Epithelial cell of esophagus (primary cell): ENCODE measurements around the gene PHPT1.
"Not testable (repeated sequence)": the region's sequence is repeated elsewhere in the genome, so short reads cannot be mapped to it uniquely, and the experiment has no call there.

Source experiments
- DNase-seq: peaks from one replicate; pipeline ENCODE4 v3.0.0; 2010; ENCODE audit warnings: low read depth
- H3K4me3 ChIP-seq: 2 replicates; pipeline ENCODE4 v1.5.1; 2011; ENCODE audit warnings: mild to moderate bottlenecking, low read length, control low read depth
- TF ChIP-seq, protein P1 (sequence below): IDR thresholded peaks from 2 replicates; pipeline ENCODE4 v1.5.1; 2011; ENCODE audit warnings: low read depth, mild to moderate bottlenecking, low read length, control low read depth, inconsistent platforms; ENCODE audit not compliant: insufficient read depth; ENCODE audit errors: missing control alignments

The PHPT1 gene

DNA sequence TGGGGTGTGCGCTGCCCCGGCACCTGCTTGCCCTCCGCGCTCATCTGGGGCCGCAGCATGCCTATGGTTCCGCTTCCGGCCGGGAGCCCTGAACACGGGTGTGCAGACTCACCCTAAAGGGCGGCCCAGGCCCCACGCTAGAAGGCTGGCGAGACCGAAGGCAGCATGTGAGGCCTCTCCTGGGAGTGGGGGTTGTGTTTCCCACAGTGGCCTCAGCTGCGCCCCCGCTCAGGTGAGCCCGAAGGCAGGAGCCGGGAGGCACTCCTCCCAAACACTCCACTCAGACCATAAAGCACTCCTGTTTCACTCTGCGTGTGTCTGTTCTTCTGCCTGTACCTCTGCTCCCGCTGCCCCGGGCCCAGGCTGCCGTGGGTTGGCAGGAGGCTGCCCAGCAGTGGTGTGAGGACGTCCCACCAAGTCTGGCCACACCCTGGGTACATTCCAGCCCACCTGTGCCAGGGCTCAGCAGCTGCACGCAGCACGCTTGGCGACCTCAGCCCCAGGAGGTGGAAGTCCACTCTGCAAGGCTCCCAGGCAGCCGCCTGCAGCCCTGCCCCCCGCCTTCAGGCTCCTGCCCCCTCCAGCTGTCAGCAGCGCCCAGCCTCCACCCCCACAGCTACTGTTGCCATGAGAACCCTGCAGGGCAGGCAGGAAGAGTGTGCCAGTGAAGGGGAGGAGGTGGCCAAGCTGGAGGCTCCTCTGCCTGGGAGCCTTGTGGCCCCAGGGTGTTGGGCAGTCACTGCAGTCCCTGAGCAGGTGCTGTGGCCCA lies 8.1 kb upstream of the PHPT1 start:
- TF ChIP-seq, protein P1, sequence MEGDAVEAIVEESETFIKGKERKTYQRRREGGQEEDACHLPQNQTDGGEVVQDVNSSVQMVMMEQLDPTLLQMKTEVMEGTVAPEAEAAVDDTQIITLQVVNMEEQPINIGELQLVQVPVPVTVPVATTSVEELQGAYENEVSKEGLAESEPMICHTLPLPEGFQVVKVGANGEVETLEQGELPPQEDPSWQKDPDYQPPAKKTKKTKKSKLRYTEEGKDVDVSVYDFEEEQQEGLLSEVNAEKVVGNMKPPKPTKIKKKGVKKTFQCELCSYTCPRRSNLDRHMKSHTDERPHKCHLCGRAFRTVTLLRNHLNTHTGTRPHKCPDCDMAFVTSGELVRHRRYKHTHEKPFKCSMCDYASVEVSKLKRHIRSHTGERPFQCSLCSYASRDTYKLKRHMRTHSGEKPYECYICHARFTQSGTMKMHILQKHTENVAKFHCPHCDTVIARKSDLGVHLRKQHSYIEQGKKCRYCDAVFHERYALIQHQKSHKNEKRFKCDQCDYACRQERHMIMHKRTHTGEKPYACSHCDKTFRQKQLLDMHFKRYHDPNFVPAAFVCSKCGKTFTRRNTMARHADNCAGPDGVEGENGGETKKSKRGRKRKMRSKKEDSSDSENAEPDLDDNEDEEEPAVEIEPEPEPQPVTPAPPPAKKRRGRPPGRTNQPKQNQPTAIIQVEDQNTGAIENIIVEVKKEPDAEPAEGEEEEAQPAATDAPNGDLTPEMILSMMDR: no peak
- no peak overlapping the region for H3K4me3 ChIP-seq
- DNase-seq: peak; percentile 34

DNA sequence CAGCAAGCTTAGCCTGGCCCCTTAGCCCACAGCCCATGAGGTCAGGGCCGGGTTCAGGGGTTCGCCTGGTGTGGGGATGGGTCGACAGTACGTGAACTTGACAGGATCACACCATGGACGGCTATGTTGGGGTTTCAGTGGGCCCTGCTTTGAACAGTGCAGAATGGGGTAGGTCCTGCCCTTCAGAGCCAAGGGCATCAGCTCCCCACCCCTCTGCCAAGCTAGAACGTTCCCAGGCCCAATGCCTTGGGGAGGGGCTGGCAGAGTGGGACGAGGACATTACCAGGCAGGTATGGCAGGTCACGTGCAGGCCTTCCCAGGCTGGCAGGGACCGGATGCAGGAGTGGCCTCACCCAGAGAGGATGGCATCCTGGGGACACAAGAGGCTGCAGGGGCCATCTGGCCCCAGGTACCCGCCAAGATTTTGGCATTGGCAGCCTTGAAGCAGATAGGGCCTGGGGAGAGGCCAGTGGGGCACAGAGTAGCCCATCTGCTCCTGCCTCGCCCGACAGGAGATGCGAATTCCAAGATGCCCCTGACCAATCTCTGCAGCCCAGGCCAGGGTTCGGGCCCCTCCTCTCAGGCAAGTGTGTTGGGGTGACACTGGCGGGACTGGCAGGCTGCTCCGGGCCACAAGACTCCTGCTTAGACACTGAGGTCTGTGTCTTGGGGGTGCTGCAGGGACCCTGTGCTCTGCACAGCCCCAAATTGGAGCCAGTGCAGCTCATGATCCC lies 7.4 kb upstream of the PHPT1 start:
- not testable (repeated sequence) for DNase-seq, H3K4me3 ChIP-seq

DNA sequence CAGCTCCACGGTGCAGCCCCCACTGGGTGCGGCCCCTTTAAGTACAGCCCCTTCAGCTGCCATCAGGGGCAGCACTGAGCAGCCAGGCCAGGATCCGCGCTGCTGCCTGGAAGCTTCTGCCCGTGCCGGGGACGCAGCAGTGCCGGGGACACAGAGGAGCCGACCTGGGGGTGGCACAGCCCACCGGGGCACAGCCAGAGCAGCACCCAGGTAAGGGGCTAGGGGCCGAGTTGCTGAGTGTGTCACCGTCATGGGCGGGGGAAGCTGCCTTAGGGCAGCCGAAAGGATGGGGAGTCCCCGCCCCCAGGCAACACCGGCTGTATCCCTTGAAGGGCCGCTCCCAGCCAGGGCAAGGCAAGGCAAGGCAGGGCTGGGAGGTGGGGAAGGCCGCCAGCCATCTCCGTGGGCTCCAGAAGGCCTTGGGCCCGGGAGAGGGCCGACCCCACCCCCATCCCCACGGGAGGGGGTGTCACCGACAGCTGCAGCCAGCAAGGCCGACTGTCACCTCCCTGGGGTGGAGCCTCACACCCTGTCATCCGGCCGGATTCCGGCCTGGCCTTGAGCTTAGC lies 6.7 kb upstream of the PHPT1 start, which contains the start of gene AJM1:
Gene AJM1 (plus strand): TSS at position 99 of the 569 bp plus-strand sequence. CDS start 1,937 bp downstream, outside the sequence.
- H3K4me3 ChIP-seq: peak within 1 kb of the TSS; percentile 10
- DNase-seq: peak; percentile 79
- TF ChIP-seq, protein P1: peak; percentile 71

DNA sequence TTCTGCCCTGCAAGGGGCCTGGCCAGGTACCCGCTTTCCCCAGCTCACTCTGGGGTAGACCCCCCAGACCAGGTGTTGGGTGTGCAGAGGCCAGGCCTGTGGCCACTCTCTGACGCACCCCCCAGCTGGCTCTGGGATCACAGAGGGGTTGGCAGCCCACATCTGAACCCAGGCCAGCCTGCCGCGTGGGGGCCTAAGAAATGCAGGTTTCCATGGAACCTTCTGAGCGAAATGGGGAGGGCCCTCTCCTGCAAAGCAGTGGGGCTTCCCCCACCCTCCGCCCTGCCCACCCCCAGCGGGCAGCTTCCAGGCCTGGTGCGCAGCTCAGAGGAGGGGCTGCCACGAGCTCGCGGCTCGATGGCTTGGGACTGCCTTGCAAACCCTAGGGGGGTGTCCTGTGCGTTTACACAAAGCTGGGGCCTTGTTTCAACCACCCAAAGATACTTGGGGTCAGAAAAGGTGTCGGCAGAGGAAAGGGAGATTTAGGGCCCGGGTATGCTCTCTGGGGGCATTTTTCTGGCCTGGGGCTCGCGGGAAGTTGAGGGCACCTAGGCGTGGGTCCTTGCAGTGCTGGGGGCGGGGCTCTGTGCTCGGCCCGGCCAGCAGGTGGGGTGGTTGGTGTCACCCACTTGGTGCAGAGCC lies 5.9 kb upstream of the PHPT1 start:
- not testable (repeated sequence) for DNase-seq, H3K4me3 ChIP-seq

DNA sequence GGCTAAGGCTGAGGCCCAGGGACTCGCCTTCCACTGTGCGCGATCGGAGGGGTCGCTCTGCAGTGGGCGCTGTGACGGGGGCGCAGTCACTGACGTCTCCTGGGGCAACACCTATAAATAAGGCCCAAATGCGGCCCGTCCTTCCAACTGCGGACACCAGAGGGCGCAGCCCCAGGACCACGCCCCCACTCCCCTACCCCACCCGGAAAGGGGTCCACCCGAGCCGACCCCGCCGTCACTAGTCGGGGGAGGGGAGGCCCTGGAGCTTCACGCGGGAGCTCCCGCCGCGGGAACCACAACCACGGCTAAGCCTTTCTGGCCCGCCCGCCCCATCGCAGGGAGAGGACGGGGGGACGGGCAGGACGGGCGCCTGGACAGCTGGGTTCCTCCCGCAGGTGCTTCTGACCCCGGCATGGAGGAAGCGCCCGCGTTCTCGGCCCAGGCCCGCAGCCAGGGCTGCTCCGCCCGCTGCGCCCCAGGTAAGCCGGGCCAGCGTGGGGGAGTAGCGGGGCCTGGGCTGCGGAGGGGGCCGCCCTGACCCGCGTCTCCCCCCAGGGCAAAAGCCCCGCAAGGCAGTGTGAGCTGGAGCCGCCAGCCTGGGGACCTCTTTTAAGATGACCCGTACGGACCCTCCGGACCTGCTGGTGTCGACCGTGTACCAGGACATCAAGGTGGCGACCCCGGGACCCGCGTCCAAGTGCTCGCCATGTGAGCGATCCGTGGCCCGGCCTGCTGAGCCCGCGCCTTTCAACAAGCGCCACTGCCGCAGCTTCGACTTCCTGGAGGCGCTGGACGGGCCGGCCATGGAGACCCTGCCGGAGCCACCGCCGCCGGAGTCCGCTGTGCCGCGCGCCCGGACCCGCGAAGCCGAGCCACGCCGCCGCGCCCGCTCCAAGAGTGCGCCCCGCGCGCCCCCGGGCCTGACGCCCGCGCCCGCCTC lies 5.1 kb upstream of the PHPT1 start:
- not testable (repeated sequence) for DNase-seq, H3K4me3 ChIP-seq
- TF ChIP-seq, protein P1: peak; percentile 44

DNA sequence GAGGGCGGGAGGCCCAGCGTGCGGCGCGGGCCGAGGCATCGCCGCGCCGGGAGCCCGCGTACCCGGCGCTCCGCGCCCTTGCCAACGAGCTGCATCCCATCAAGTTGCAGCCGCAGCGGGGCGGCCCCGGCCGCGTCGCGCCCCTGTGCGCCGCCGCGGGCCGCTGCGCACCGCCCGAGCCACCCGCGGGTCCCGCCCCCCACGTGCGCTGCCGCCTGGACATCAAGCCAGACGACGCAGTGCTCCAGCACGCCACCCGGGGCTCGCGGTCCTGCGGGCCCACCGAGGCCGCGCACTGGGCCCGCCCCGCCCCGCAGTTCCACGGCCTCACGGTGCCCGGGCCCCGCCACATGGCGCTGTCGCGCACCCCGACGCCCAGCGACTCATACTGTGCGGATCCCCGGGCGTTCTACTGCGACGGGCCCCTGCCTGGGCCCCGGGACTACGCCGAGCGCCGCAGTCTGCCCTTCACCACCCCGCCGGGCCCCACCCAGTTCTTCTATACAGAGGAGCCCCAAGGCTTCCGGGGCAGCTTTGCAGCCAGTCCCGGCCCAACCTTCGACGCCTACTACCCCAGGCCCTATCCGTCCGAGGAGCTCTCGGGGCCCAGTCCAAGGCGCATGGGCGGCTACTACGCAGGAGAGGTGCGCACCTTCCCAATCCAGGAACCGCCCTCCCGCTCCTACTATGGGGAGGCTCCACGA lies 4.3 kb upstream of the PHPT1 start:
- TF ChIP-seq, protein P1: no peak
- no peak for DNase-seq
- H3K4me3 ChIP-seq: no peak overlapping the region
